Measurements from ENCODE around the gene C16orf89. TPM values are rescaled to one million over a fixed set of nuclear protein-coding genes. Genes with fewer than 3 reads are reported as not detected.
A peak's percentile ranks its signal among the peaks of the same experiment; 100 is the strongest.
"Not testable (repeated sequence)": the region's sequence is repeated elsewhere in the genome, so short reads cannot be mapped to it uniquely, and the experiment has no call there.

C16orf89 gene
- total RNA-seq = not detected

DNA sequence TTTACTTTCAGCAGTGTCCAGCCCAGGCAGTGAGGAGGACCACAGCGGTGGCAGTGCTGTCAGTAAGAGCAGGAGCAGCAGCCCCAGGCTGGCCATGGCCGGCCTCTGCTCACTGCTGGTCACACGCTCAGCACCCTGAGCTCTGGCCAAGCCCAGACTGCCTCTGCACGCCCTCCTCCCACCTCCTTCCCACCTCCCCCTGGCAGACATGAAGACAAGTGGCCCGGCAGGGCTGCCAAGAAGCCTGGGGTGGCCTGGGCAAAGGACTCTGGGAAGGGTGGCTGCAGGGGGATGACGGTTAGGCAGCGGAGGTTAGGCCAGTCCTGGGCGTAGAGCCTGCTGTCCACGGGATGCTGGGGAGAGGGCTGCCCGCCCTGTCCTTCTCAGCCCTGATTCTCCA, at the start of gene C16orf89:
C16orf89 (minus strand) TSS at position 144 of the 400 bp plus-strand sequence; CDS start at position 96, 48 bp downstream.
- DNase-seq (ENCODE audit: low spot score) (no peak), ATAC-seq (no peak)

DNA sequence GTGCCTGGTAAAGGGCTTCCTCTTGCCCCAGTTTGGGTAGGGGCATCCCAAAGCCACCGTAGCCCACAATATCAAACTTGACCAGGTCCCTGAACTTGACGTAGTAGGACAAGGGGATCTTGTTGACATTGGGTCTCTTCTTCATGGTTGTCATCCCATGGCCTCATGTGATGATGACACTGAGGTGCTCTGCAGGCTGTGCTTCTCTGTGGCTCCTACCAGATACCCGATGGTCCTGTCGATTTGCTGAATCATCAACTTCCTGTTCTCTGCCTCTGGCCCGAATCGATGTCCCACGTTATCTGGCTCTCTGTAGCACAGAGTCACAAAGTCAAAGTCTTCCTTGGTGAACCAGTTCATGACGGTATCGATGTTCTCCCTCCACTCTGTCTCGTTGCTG, 45.2 kb upstream of the C16orf89 start:
- not testable (repeated sequence) for DNase-seq (ENCODE audit: low spot score); ATAC-seq

DNA sequence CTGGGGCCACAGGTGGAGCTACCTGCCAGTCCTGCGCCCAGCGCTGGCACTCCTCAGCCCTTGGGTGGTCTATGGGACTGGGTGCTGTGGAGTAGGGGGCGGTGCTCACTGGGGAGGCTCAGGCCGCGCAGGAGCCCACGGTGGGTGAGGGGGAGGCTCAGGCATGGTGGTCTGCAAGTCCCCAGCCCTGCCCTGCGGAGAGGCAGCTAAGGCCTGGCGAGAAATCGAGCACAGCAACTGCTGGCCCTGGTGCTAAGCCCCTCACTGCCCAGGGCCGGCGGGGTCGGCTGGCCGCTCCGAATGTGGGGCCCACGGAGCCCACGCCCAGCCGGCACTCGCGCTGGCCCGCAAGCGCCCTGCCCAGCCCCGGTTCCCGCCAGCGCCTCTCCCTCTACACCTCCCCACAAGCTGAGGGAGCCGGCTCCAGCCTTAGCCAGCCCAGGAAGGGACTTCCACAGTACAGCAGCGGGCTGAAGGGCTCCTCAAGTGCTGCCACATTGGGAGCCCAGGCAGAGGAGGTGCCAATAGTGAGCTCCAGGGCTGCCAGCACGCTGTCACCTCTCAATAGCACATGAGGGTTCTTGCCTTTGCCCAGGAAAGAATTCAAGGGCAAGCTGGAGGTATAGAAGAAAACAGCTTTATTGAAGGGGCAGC, 42.9 kb upstream of the C16orf89 start:
- ATAC-seq (no peak), DNase-seq (ENCODE audit: low spot score) (no peak)

DNA sequence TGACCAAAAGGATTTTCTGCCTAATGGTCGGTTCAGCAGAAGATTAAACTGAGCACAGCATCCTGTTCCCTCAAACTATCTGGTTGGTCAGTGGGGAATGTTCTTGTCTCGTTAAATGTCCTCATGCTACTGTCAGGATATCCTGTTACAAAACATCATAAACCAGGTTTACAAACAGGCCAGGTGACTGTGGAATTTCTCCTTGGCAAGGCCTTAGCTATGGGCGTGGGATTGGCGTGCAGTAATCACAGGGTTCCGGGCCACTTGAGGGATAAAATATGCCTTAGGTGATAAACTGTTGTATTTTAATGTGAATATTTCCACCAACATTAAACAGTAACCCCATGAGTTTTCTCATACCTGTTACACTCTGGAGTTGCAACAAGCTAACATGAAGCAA, 39.3 kb upstream of the C16orf89 start:
- ATAC-seq; DNase-seq (ENCODE audit: low spot score): not testable (repeated sequence)

DNA sequence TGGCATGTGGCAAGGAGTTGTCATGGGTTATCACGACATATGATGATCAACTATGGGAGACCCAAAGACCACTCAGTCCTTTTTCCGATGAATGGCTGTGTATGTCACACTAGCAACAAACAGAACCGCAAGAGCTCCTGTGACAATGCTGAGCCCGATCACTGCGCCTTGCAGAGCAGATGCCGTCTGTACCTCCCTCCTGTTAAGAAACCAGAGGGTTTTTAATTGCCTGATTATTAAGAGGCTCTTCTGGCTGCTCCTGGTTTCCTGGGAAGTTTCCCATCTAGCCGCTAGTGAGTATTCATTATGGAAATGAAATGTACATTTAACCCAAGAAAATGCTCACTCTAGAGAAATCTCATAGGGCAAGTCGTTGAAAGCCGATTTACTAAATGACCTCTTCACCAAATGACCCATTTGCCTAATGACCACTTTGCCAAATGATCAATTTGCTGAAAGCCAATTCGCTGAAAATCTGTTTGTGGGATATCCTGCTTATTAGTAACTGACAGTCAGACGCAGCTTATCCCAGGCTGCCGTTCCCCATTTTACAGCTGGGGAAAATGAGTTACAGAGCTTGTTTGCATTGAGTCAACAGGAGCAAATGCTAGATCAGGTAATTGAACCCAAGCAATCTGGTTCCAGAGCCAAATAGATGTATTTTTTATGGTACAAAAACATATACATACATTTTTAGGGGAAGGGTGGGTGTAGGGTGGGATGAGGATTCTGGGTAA, 37.7 kb upstream of the C16orf89 start:
- ATAC-seq; DNase-seq (ENCODE audit: low spot score): not testable (repeated sequence)

DNA sequence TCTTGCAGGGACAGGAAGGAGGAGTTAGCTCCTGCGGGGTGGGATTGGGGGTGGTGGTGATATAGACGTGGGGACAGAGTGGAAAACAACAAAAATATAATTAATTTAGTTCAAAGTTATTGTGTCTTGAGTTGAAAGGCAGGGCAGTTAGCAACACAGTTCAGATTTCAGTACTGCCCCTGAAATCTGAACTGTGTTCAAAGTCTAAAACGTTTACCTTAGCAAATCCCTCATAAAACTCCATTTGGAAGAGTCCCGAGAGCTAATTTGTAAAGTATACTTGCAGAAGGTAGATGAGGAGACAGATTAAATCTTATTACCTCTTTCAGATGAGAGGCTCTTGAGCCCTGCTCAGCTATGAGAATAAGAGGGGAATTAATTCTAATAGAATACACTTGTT, 33.4 kb upstream of the C16orf89 start:
- not testable (repeated sequence) for ATAC-seq; DNase-seq (ENCODE audit: low spot score)

GRCh38 chr16:5098221-5099159, 32.7 kb upstream of the C16orf89 start:
- peak; percentile 25 for ATAC-seq

DNA sequence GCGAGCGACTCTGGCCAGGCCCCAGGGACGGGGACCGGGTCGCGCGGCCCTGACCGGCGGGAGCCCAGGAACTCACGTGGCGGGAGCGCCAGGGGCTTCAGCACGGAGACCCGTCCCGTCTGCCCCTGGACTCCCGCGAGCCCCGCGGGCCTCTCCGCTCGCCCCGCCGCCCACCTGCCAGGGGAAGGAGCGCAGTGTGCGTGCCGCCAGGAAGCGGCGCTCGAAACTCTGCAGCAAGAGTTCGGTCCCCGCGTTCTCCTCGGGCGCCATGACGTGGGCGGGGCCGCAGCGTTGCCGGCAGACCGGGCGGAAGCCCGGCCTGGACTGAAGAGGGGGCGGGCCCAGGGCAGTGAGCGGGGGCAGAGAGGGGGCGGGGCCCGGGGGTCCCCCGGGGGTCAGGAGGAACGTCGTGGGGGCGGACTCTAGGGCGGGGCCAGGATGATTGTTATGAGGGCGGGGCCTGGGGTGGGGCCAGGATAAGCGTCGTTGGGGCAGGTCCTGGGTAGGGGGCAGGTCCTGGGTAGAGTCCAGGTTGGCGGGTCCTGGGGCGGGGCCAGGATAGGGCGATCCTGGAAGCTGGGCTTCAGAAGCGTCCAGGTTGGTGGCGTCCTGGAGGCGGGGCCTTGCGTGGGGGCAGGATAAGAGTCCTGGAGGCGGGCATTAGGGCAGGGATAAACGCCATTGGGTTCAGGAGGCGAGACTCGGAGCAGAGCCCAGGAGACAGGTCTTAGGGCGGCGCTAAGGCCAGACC, 31.9 kb upstream of the C16orf89 start, which contains the start of gene EEF2KMT:
EEF2KMT (minus strand) TSS at position 326 of the 751 bp plus-strand sequence; CDS start at position 270, 56 bp downstream.
- ATAC-seq (peak; percentile 100), DNase-seq (ENCODE audit: low spot score) (peak; percentile 100)

More at GRCh38 chr16:5098221-5099159, 32.7 kb upstream of the C16orf89 start:
- DNase-seq (ENCODE audit: low spot score) = peak; percentile 89

GRCh38 chr16:5097061-5097469, 31.3 kb upstream of the C16orf89 start:
- not testable (repeated sequence) for ATAC-seq; DNase-seq (ENCODE audit: low spot score)

DNA sequence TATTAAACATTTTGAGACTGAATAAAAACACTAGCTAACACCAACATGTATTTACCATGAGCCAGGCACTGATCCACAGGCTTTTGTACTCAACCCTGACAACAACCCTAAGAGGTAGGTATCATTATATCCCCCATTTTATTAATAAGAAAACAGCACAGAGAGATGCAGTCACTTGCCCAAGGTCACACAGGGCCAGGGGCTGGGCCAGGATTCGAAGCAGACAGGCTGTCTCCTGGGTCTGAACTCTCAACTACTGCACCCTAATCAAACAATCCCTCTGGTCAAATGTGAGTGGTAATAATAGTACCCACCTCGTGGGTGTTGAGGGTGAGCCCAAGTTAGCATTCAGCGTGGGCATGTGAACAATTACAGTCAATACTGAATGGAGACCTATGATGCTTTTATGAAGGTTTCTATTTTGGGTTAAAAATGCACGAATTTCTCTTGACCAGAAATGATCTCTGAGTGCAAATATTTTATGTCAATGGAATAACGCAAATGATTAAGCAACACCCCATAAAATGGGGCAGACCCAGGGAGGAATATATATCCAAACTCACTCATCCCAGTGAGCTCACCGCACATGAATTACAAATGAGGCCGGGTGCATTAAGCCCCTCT, 30.8 kb upstream of the C16orf89 start:
- DNase-seq (ENCODE audit: low spot score); ATAC-seq: not testable (repeated sequence)

DNA sequence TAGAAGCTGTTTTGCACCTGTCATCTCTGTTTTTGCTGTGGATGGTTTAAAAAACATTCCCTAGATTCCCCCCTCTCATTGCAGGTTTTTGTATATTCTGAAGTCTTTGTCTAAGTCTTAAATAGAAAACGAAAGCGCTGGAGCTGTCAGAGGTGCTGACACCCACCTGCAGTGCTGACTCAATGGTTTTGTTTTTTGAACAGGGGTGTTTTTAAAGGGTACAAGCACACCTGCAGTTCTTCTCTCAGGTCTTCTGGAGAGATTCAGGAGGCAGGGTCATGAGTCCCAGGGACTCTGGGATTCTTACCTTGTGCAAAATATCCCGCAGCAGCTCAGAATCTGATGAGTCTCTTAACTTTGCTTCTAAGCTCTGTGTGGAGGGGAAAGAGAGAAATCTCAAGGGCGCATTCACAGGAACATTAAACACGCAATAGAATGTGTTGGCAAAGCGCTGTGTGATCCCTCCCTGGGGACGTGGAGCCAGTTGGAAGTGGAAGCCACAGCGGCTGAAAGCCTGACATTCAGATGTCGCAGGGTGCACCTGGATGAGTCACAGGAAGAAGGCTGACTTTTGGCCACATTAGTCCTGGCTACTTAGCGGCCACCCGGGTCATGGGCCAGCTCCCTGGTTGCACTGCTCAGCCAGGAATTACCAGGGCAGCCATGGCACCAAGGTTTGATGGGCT, 29.5 kb upstream of the C16orf89 start:
- ATAC-seq; DNase-seq (ENCODE audit: low spot score): not testable (repeated sequence)

DNA sequence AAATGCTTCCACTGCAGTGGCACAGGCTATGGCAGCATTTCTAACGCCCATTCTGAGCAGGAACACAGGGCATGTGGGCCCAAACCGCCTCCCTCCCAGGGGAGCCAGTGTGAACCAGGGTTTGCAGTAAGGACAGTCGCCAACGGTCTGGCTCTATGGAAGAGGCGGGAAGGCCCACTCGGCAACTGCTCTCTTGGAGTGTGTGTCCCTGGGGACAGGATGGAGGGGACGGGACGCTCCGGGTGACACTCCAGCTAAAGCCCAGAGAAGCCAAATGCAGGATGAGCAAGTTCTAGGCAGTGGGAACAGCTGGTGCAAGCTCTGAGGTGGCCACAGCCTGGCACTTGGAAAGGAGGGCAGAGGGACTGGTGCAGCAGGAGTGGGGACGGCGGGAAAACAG, 28.0 kb upstream of the C16orf89 start:
- DNase-seq (ENCODE audit: low spot score); ATAC-seq: not testable (repeated sequence)

GRCh38 chr16:5093081-5093480, 27.3 kb upstream of the C16orf89 start:
- not testable (repeated sequence) for DNase-seq (ENCODE audit: low spot score); ATAC-seq

DNA sequence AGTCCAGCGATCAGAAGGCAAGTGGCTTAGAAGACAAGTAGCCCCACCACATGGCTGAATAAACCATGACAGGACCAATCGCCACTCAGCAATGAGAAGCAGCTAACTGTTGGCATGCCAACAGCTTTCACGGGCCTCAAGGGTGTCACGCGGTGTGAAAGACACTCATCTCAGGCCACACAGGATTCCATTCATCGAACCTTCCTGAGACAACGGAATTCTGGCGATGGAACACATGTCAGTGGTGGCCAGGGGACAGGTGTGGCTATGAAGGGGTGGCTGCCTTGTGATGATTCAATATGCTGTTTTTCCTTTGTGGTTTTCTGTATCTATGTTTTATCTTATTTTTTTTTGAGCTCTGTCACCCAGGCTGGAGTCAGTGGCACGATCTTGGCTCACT, 24.8 kb upstream of the C16orf89 start:
- ATAC-seq; DNase-seq (ENCODE audit: low spot score): not testable (repeated sequence)

- ATAC-seq; DNase-seq (ENCODE audit: low spot score): not testable (repeated sequence)
Observed at GRCh38 chr16:5089911-5090555, 24.3 kb upstream of the C16orf89 start.

GRCh38 chr16:5088936-5089335, 23.2 kb upstream of the C16orf89 start:
- not testable (repeated sequence) for DNase-seq (ENCODE audit: low spot score); ATAC-seq

DNA sequence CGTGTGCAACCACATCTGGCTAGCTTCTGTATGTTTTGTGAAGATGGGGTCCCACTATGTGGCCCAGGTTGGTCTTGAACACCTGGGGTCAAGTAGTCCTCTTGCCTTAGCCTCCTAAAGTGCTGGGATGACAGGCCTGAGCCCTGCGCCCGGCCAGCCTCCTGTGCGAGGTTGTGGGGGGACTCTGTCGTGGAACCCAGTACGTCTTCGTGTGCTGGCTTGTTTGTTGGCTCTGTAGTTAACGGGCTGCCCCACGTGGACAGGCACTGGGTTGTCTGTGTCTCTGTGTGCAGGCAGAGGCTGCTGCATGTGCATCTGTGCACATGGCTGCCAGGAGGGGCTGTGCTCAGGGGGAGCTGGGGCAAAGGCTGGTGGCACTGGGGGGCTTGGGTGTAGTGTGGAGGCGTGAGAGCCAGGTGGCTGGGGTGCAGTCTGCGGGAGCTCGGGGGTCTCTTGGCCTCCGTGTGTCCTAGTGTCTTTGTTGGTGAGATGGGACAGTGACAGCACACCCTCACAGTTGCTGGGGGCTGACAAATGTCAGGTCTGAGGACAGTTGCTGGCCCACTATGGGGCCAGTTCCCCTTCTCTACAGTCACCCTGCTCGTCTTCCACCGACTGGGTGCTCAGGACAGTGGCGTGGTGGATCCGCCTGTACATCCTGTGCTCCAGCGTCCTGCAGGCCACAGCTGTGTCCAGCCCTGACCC, 22.5 kb upstream of the C16orf89 start:
- not testable (repeated sequence) for DNase-seq (ENCODE audit: low spot score); ATAC-seq

DNA sequence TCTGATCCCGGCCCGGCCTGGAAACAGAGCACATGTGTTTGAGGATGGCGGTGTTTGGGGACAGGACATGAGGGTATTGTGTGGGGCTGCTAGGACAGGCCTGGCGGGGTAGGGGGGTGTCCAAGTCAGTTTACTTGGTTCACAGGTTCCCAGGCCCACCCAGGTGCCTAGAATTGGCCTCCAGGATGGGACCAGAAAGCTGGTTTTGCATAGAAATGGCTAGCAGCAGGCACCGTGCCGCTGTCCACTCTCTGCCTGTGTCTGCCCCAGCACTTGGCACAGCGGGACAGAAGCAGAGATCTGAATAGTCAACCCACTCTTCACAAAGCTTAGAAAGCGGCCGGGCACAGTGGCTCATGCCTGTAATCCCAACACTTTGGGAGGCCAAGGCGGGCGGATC, 20.0 kb upstream of the C16orf89 start:
- DNase-seq (ENCODE audit: low spot score); ATAC-seq: not testable (repeated sequence)
